SKM-1 (cell line): ENCODE data around the gene DAPK3.
"Not testable (repeated sequence)": the region's sequence is repeated elsewhere in the genome, so short reads cannot be mapped to it uniquely, and the experiment has no call there.

Experiments
- DNase-seq: peaks from one replicate; lab custom pipeline; 2025; ENCODE audit not compliant: unreplicated experiment; lab: John Stamatoyannopoulos, UW

DAPK3 gene

DNA sequence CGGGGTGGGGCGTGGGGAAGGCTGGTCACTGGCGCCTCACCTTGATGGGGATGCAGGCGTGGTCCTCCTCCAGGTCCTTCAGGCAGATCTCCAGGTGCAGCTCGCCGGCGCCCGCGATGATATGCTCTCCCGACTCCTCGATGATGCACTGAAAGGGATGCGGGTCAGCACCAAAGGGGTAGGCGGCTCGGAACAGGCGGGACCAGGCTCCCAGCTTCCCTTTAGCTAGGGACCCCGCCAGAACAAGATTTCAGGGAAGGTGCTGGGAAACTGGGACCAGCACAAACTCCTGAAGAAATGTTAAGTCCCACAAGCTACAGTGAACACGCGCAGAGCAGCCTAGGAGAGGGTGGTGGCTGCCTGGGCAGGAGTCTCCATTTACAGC lies 8.4 kb upstream of the DAPK3 start:
- no peak for DNase-seq

DNA sequence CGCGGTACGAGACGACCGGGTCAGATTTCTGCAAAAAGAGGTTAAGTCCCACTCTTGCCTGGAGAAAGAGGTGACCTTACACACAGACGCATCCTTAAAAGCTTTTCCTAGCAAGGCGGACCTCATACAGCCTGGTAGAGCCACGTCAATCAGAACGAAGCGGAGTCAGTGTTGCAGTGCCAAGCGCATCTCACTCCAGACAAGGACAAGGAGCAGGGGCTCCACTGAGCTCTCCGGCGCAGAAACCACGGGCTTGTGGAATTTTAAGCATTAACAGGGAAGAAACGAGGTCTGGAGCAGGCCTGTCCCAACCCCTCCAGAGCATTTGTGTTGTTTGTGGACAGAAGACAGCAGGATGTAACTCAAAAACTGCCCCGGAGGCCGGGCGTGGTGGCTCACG lies 7.2 kb upstream of the DAPK3 start:
- no peak for DNase-seq

DNA sequence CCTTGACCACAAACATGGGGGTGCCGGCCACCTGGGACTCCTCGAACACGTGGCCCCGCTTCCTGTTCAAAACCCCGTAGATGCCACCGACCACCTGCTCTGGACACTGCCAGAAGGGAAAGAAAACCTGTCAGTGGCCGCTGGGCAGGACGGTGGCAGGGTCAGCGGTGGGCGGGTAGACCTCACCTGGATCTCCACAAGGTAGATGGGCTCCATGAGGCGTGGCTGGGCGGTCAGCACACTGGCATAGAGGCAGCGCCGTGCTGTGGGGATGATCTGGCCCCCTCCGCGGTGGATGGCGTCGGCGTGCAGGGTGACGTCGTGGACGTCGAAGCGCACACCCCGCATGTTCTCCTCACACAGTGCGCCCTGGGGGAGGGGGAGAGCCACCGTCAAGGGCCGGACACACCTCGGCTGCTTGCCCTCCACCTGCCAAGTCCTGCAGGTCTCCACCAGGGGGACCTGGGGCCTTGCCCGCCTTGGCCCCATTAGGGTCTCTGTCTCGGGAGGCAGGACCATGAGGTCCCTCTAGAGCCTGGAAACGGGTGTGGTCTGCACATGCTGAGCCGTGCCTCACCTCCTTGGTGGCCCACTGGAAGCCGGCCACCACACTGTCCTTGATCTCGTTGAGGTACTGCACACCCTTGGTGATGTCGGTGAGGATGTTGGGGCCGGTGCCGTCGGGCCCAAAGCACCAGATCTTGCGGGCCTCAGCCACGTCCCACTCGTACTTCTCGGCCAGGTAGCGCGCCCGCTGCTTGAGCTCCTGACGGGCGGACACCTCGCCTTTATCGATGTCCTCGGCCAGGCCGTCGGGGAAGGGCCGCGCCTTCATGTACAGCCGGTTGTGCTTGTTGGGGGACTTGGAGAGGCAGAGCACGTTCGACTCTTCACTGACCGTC lies 6.6 kb upstream of the DAPK3 start:
- DNase-seq: no peak

DNA sequence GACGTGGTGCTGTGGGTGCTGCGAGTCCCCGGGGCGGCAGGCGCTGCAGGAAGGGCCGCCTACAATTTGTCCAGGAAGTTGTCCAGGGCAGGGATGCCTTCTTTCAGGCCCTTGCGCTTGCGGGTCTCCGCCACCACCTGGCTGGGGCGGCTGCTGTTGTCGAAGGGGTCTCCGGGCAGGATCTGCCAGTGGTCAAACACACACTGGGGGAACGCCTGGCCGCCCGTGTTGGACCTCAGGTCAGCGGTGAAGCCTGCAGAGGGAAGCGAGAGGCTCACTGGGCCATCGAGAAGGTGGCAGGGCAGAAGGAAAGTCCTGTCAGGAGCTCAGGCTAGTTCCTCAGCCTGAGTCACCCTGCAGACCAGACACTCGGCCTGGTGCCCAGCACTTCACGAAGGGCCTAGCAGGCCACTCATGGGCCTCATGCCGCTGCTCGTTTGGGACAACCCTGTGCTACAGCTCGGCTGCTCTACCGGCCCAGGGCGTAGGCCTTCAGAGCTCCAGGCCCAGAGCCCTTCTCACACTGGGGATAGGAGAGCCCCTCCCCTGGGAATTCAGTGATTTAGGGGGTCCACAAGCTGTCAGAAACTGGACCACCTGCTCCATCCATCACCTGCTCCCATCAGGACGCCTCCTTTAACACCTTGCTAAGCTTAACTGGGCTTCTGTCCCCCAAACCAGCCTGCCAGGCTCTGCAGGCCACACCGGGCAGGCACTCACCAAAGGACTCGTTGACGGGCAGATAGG lies 5.8 kb upstream of the DAPK3 start:
- DNase-seq: no peak

DNA sequence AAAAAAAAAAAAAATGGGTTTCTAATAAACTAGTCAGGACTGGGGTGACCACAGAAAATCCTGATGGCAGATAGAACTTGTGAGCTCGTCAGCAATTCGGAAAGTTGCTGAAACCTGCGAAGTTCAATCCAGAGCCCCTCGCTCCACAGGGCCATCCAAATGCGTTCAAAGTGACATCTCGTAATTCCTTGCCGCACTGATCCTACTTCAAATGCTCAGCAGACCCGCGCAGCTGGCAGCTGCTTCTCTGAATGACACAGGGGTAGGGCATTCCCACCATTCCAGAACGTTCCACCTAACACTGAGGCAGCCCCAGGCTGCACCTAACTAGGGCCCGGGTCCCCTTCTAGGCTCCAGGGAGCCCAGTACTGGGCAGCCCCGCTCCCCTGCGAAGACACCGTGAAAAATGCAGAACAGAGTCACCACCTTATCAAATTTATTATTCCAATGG lies 4.8 kb upstream of the DAPK3 start:
- no peak for DNase-seq

DNA sequence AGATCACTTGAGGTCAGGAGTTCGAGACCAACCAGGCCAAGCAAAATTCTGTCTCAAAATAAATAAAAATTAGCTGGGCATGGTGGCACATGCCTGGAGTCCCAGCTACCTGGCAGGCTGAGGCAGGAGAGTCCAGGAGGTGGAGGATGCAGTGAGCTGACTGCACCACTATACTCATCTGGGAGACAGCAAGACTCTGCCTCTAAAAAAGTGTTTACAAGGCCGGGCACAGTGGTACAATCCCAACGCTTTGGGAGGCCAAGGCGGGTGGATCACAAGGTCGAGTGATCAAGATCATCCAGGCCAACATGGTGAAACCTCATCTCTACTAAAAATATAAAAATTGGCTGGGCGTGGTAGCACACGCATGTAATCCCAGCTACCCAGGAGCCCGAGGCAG lies 4.2 kb upstream of the DAPK3 start:
- DNase-seq: no peak

DNA sequence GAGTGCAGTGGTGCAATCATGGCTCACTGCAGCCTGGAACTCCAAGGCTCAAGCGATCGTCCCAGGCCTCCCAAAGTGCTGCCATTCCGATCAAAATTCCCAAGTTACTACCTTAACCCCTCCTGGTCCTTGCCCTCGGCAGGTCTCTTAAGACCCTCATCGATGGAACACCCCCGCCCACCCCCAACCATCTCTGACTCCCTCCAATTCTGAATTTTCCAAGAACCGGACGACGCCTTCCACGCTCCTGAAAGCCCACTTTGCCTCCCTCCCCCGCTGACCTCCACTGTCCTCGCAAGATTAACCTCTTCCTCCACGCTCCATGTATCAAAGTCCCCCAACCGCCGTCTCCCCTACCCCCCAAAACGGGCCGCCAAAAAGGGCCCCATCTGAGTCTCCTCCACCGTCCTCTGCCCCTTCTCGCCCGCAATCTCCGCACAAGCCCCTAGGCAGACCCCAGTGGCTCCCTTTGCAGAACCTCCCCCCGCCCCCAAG lies 539 bp downstream of the DAPK3 start:
- no peak for DNase-seq

DNA sequence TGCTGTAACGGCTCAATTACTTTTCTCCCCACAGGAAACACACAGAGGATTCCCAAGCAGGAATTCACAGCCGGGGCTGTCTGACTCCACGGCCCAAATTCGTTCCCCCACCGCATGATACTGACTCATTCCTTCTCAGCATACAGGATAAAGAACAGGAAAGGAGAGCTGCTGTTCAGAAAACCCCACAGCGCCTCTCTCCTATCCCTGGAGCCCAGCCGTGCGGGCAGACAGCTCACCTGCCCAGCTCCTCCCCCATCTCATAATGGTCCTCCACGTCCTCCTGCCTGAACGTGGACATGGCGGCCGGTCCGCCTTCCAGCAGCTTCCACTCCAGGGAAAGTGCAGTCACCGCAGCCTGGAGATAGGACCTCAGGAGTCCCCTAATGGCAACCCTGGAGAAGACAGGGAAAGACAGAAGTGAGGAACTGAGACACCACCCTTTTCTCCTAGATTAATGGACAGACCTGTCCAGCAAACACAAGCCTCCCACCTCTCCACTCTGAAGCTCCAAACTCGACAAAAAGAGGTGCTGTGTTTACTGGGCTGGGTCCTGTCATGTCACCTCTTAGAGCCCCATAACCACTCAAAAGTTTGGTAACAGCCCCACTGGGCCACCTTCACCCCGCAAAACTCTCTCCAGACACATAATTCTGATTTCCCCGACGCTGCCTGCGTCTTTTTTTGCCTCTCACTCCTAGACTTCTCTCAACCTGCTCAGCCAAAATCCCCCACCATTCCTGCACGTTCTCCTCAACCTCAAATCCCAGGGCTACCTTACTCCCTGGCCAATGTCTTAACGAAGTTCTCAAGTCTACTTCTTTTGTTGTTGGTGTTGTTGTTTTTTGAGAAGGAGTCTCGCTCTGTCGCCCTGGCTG lies 1.2 kb downstream of the DAPK3 start:
- no peak for DNase-seq

DNA sequence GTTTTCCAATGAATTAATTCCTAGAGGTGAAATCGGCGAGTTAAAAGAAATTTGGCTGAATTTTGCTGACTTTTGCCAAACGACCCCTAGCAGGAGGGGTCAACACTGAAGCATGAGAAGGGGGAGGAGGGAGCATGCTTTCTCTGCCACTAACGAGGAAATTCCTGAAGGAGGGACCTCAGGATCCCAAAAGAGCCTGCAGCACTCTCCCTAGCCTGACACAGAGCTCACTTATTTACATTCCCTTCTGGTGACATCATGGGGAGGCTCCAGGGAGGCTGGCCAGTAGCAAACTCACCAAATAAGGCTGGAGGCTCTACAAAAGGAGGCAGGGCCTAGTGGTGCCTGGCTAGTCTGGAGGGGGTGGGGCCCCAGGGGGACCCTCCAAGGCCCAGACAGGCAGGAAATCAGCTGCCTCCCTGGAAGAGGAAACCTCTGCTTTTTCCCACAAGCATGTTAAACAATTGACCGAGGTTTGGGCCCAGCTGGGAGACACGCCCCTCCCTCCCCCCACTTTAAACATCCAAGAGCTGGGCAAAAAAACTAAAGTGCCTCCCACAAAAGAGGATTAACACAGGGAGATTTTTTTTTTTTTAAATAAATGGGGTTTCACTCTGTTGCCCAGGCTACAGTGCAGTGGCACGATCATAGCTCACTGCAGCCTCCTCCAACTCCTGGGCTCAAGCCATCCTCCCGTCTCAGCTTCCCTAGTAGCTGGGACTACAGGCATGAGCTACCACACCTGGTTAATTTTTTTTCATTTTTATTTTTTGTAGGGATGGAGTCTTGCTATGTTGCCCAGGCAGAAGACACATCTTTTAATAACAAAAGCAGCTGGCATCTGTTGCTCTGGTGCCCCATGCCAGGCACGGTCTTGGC lies 2.1 kb downstream of the DAPK3 start:
- DNase-seq: no peak

DNA sequence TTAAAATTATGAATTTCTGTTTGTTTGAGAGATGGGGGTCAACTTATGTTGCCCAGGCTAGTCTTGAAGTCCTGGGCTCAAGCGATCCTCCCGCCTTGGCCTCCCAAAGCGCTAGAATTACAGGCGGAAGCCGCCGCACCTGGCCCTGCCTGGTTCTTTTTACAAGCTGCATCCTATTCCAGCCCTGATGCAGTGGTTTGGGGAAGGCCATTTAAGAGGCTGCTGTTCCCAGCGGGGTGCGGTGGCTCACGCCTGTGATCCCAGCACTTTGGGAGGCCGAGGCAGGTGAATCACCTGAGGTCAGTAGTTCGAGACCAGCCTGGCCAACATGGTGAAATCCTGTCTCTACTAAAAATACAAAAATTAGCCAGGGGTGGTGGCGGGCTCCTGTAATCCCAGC lies 2.9 kb downstream of the DAPK3 start:
- DNase-seq: not testable (repeated sequence)

DNA sequence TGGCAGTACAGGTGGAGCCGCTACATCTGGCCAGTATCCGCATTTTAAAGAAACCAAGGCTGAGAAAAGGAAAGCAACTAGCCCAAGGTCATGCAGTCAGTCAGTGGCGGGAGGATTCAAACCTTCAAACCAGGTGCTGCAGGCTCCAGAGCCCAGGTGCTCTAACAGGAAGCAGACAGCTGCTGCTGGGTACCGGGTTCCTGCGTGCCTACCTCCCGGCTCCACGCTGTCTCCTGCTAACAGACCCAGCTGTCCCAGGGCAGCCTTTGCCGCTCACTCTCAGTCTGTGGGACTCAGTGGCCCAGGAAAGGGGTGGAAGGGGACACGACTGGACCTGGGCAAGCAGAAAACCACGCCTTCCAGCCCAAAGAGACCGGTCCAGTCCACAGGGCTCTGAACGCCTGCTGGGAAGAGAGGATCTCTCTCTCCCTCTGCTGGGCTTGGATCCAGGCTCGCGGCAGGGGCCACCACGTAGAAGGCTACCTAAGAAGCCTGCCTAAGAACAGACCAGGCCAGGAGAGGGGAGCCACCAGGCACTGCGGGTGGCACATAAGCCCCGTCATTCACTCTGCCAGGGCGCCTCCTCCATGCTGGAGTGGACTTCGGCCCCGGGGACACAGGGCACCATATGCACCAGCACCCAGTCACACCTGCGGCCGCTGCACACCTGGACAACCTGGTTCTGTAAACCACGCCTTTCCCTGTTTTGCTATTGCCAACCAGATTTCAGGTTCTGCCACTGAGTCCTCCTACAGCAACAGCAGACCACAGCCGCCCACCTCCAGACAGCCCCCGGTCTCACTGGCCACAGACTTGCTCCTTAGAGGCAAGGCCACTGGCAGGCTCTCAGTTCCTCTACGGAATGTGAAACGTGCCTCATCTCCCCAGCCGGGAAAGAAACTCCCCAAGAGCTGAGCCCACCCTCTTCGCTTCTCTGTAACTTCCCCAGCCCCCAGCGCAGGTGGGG lies 4.6 kb downstream of the DAPK3 start:
- no peak for DNase-seq

DNA sequence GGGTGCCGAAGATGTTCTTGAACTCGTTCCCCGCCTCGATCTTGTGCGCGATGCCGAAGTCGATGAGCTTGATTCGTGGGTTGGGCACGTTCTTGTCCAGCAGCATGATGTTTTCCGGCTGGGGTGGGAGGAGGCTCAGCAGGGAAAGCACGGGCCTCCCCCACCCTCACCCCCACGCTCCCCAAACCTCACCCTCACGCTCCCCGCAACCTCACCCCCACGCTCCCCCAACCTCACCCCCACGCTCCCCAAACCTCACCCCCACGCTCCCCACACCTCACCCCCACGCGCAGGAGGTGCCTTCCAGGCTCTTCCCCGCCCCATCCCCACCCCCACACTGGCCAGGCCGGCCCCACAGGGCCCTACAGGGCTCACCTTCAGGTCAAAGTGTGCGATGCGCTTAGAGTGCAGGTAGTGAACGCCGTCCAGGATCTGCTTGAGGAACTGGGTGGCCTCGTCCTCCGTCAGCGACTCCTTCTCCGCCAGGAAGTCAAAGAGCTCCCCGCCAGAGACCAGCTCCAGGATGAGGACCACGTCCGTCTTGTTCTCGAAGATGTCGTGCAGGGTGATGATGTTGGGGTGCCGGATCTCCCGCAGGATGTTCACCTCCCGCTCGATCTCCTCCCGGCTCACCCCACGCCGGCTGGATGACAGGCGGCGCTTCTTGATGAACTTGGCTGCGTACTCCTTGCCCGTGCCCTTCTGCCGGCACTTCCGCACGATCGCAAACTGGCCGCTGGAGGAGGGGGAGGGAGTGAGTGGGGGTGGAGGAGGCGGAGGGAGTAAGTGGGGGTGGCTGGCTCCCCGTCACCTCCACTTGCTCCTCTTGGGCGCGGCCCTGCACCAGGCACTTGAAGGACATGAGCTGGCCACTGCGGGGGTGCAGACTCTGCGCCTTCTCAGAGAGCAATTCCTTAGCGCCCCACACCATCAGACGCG lies 6.4 kb downstream of the DAPK3 start:
- DNase-seq: no peak

DNA sequence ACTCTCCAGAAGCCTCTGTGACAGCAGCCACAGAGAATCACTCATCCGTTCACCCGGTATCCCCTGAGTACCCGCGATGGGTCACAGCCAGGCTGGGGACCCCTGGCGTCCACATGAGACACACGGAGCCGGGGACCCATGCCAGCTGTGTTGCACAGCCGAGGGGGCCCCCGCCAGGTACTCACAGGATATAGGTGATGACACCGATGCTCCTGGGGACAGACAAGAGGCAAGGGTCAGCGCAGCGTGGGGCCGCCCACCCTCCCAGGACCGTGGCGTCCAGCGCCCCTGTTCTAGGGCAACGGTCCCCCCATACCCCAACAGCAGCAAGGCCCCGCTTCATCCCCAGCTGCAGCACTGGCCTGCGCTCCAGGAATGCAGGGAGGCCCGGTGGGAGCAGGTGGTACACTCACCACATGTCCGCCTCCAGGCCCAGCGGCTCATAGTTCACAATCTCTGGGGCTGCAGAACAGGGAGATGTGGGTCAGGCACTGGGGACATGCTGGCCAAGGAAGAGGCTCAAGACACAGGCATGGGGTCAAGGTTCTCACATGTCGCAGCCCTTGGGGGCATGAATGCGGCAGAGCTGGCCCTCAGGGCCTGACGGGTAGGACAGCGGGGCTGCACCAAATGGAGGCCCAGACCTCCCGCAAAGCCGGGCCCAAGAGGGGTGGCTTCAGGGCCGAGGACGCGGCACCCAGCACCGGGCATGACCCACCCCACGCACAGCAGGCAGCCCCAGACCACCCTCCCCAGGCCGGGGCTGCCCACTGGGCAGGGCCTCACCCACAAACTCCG lies 7.2 kb downstream of the DAPK3 start:
- DNase-seq: no peak

DNA sequence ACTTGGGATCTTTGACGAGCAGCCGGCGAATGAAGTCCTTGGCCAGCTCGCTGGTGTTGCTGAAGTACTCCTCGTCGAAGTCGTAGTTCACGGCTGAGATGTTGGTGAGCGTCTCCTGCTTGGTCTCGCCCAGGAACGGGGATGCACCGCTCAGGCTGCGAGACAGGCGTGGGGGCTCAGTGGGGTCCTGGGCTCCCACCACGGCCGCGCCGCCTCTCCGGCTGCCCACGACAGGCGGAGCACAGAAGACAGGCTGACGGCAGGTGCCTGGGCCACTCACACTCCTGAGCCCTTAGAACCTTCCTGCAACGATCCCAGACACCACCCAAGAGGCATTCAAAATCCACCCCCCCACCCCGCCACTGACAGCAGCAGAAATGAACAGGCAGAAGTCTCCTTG lies 9.9 kb downstream of the DAPK3 start:
- no peak for DNase-seq

DNA sequence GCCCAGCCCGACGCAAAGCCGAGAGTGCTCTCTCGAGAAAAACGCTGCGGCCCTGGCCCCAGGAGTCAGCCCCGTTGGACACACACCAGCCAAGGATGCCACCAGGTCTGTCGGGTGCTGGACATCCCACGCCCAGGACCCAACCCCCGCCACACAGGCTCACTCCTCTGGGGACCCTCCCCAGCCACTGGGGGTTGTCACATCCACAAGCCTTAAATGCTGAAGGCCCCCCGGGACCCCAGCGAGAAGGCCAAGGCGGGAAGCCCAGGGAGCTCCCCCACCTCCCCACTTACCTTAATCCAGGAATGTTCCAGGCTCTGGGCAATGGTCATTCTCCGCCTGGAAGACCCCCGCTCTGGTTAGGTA lies 11.2 kb downstream of the DAPK3 start:
- no peak for DNase-seq

DNA sequence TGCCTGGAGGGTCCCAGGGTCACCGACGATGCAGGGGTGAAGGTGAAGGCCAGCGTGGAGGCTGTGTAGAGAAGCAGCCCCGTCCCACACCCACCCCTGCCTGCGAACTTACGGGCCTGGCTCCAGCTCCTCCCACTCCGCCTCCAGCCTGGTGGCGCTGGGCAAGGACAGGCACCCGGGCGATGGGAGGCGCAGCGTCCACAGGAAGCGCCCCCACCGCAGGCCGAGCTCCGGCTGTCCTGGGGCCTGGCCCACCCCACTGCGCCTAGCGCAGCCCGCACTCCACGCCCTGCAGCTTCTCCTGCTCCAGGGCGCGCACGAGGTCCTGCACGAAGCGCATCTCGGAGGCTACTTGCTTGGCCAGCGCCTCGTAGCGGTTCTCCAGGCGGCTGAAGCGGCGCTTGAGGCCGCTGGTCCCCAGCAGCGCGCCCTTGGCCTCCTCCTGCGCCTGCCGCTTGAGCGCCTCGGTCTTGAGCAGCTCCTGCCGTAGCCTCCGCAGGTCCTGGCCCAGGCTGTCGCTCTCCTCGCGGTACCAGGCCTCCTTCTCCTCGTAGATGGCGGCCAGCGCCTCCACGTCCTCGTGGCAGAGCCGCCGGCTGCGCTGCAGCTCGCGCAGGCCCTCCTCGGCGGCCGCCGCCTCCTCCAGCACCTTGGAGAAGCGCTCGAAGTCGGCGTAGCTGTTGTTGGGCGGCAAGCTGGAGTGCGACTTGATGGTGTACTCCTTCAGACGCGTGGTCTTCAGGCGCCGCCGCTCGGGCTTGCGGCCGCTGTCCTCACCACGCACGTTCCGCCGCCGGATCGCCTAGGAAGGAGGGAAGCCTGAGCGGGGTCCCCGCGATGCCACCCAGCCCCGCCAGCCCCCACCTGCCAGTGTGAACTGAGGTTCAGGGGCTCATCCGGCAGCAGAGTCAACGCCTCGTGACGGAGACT lies 11.8 kb downstream of the DAPK3 start:
- no peak for DNase-seq
